Fibroblast of lung (primary cell): ENCODE measurements around the gene GTPBP2. TPM values are rescaled to one million over a fixed set of nuclear protein-coding genes. Genes with fewer than 3 reads are reported as not detected.
"Not testable (repeated sequence)": the region's sequence is repeated elsewhere in the genome, so short reads cannot be mapped to it uniquely, and the experiment has no call there.

Experiments used
- DNase-seq, 2 donors: peaks; one replicate each; pipeline versions ENCODE4 v3.0.0 to v3.0.0-alpha.2; 2010; ENCODE audit warnings: low read depth in 2 of 2
- H2AFZ ChIP-seq: 2 replicates; pipeline ENCODE4 v1.5.1; 2012; ENCODE audit warnings: low read length, control low read depth, inconsistent platforms
- H3K27ac ChIP-seq: 2 replicates; pipeline ENCODE4 v1.5.1; 2011; ENCODE audit warnings: low read length, control low read depth; ENCODE audit not compliant: insufficient read depth
- H3K27me3 ChIP-seq: 2 replicates; pipeline ENCODE4 v1.5.1; 2011; ENCODE audit warnings: mild to moderate bottlenecking, low read length; ENCODE audit not compliant: control insufficient read depth, insufficient read depth
- H3K36me3 ChIP-seq: 2 replicates; pipeline ENCODE4 v1.5.1; 2011; ENCODE audit warnings: low read length; ENCODE audit not compliant: control insufficient read depth, insufficient read depth
- H3K4me1 ChIP-seq: 2 replicates; pipeline ENCODE4 v1.5.1; 2011; ENCODE audit warnings: low read length; ENCODE audit not compliant: control insufficient read depth, insufficient read depth; ENCODE audit errors: extremely low read depth
- H3K4me2 ChIP-seq: 2 replicates; pipeline ENCODE4 v1.5.1; 2011; ENCODE audit warnings: low read length, control low read depth; ENCODE audit not compliant: insufficient read depth; ENCODE audit errors: extremely low read depth
- H3K4me3 ChIP-seq, 4 experiments: fragments of 200-600 bp in 1 of 4; sonication (generic) in 1 of 4; replicated peaks in 1 of 4; 2 replicates each; pipeline ENCODE4 v1.5.1; 2011 to 2016; ENCODE audit warnings: low read length in 4 of 4, low read depth in 3 of 4, mild to moderate bottlenecking in 3 of 4, control low read depth in 2 of 4, inconsistent platforms in 1 of 4, mixed read lengths in 1 of 4; ENCODE audit not compliant: insufficient read depth in 1 of 4; ENCODE audit errors: control extremely low read depth in 1 of 4
- H3K79me2 ChIP-seq: 2 replicates; pipeline ENCODE4 v1.5.1; 2012; ENCODE audit warnings: mild to moderate bottlenecking, low read length, inconsistent platforms; ENCODE audit not compliant: control insufficient read depth, insufficient read depth
- H3K9ac ChIP-seq: 2 replicates; pipeline ENCODE4 v1.5.1; 2011; ENCODE audit warnings: mild to moderate bottlenecking, low read length, control low read depth; ENCODE audit not compliant: insufficient read depth
- H3K9me3 ChIP-seq: 2 replicates; pipeline ENCODE4 v1.5.1; 2012; ENCODE audit warnings: low read depth, low read length; ENCODE audit not compliant: control insufficient read depth, insufficient read depth
- H4K20me1 ChIP-seq: 2 replicates; pipeline ENCODE4 v1.5.1; 2011; ENCODE audit warnings: low read length; ENCODE audit not compliant: control insufficient read depth, insufficient read depth; ENCODE audit errors: extremely low read depth
- EZH2 ChIP-seq: IDR thresholded peaks from 2 replicates; pipeline ENCODE4 v1.5.1; 2012; ENCODE audit warnings: low read length, control low read depth, mild to moderate bottlenecking; ENCODE audit errors: missing control alignments
- polyA plus RNA-seq, 2 donors: library from polyadenylated mRNA; depleted of rRNA in 1 of 2; stranded (reverse) in 1 of 2; unstranded in 1 of 2; fragments of >200 nt; gene quantifications; 2 replicates each; pipeline ENCODE4 v1.2.1, GENCODE V29; 2011 to 2012; ENCODE audit warnings: missing spikeins in 1 of 2
- total RNA-seq: library from RNA; depleted of rRNA; stranded (reverse); fragments of >200 nt; gene quantifications from 2 replicates; pipeline ENCODE4 v1.2.1, GENCODE V29; 2014
- TF ChIP-seq, protein P1 (sequence below), 2 donors: IDR thresholded peaks in 1 of 2; conservative IDR thresholded peaks in 1 of 2; 1 replicate in 1 of 2; 2 replicates in 1 of 2; pipeline ENCODE4 v1.5.1; 2011 to 2012; ENCODE audit warnings: low read length in 2 of 2, control low read depth in 1 of 2, inconsistent platforms in 1 of 2, low read depth in 1 of 2, mild to moderate bottlenecking in 1 of 2

The GTPBP2 gene
- total and polyA plus RNA-seq, 2 donors (not counting 1 experiment from before 2014, with no cell fraction given): 45.2 to 174 TPM

GRCh38 chr6:43666196-43666920, 37.3 kb upstream of the GTPBP2 start:
- Histone ChIP-seq H3K79me2 (no peaks in the 10 kb centered on the region), H3K36me3 (peaks cover 5% of the 10 kb centered on the region), H3K4me3 (no peak overlapping the region), H3K4me2 (no peak overlapping the region), H3K4me1 (peaks cover 6% of the 10 kb centered on the region), H3K27me3 (no peaks in the 10 kb centered on the region), H3K9ac (no peak overlapping the region), H4K20me1 (peaks cover 2% of the 10 kb centered on the region), H3K9me3 (no peaks in the 10 kb centered on the region), H2AFZ (no peak overlapping the region), H3K27ac (no peak overlapping the region)
- no peak for TF ChIP-seq EZH2
- TF ChIP-seq, protein P1, sequence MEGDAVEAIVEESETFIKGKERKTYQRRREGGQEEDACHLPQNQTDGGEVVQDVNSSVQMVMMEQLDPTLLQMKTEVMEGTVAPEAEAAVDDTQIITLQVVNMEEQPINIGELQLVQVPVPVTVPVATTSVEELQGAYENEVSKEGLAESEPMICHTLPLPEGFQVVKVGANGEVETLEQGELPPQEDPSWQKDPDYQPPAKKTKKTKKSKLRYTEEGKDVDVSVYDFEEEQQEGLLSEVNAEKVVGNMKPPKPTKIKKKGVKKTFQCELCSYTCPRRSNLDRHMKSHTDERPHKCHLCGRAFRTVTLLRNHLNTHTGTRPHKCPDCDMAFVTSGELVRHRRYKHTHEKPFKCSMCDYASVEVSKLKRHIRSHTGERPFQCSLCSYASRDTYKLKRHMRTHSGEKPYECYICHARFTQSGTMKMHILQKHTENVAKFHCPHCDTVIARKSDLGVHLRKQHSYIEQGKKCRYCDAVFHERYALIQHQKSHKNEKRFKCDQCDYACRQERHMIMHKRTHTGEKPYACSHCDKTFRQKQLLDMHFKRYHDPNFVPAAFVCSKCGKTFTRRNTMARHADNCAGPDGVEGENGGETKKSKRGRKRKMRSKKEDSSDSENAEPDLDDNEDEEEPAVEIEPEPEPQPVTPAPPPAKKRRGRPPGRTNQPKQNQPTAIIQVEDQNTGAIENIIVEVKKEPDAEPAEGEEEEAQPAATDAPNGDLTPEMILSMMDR (conservative IDR thresholded peaks at IDR 0.05 in 1 of 2, IDR thresholded peaks at IDR 0.05 in 1 of 2; ENCODE audit: low read depth in 1 of 2, low read length in 2 of 2): no peak
- no peak for DNase-seq

DNA sequence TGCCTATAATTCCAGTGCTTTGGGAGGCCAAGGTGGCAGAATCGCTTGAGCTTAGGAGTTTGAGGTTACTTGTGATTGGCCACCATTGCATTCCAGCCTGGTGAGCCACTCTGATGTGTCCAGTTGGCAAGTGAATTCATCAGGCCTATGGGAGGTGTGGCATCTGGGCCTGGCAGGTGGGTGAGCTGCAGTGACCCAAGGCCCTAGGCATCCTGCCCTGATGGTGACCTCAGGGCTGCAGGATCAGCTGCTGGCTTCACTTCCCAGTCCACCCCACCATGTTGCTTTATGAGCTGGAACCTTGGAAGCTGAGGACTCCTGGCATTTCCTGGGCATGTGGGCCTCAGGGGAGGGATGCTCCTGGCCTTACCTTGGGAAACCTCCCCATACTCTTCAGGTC, 36.3 kb upstream of the GTPBP2 start:
- TF ChIP-seq, protein P1 (conservative IDR thresholded peaks at IDR 0.05 in 1 of 2, IDR thresholded peaks at IDR 0.05 in 1 of 2; ENCODE audit: low read depth in 1 of 2, low read length in 2 of 2): no peak
- no peak for TF ChIP-seq EZH2
- DNase-seq: peak in 1 of 2 donors; percentile 34
- no peak overlapping the region for H3K27ac ChIP-seq
- H3K9me3 ChIP-seq: no peaks in the 10 kb centered on the region
- H4K20me1 ChIP-seq: peaks cover 2% of the 10 kb centered on the region
- H3K4me1 ChIP-seq: peaks cover 6% of the 10 kb centered on the region
- no peak overlapping the region for H3K9ac ChIP-seq
- peak overlapping the region; percentile 25 for H3K4me2 ChIP-seq
- H3K79me2 ChIP-seq: no peaks in the 10 kb centered on the region
- H3K4me3 ChIP-seq: no peak overlapping the region
- no peak overlapping the region for H2AFZ ChIP-seq
- no peaks in the 10 kb centered on the region for H3K27me3 ChIP-seq
- no peaks in the 10 kb centered on the region for H3K36me3 ChIP-seq

DNA sequence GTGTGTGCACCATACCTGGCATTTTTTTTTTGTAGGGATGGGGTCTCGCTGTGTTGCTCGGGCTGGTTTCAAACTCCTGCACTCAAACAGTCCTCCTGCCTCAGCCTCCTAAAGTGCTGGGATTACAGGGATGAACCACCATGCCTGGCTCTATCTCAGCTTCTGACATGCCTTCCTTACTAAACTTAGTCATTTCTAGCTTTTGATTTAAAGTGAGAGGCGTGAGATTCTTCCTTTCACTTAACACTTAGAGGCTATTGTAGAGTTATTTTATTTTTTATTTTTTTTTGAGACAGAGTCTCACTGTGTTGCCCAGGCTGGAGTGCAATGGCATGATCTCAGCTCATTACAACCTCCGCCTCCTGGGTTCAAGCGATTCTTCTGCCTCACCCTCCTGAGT, 33.9 kb upstream of the GTPBP2 start:
- not testable (repeated sequence) for H3K4me3 ChIP-seq, H4K20me1 ChIP-seq, H2AFZ ChIP-seq, DNase-seq, H3K79me2 ChIP-seq, H3K27me3 ChIP-seq, H3K27ac ChIP-seq, H3K9ac ChIP-seq, H3K4me1 ChIP-seq, H3K9me3 ChIP-seq, H3K4me2 ChIP-seq, H3K36me3 ChIP-seq
